ENCODE data around the gene MTUS2.

DNA sequence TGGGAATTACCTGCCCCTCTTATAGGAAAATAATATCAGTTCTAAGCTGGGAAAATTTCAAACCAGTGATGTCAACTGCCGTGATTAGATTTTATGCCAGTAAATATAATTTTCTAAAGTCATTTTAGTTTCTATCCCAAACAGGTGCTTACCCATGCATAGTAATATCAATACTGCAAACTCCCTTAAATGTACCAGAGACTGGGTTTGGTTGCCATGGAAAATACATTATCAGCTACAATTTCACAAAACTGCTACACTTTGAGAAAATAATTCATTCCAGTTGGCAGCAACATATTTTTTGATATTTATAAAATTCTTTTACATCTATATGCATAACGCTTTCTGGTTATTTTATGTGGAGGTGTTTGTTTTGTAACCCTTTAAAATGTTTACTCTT is 631.8 kb downstream of the MTUS2 start:
- TF ChIP-seq, protein P1, sequence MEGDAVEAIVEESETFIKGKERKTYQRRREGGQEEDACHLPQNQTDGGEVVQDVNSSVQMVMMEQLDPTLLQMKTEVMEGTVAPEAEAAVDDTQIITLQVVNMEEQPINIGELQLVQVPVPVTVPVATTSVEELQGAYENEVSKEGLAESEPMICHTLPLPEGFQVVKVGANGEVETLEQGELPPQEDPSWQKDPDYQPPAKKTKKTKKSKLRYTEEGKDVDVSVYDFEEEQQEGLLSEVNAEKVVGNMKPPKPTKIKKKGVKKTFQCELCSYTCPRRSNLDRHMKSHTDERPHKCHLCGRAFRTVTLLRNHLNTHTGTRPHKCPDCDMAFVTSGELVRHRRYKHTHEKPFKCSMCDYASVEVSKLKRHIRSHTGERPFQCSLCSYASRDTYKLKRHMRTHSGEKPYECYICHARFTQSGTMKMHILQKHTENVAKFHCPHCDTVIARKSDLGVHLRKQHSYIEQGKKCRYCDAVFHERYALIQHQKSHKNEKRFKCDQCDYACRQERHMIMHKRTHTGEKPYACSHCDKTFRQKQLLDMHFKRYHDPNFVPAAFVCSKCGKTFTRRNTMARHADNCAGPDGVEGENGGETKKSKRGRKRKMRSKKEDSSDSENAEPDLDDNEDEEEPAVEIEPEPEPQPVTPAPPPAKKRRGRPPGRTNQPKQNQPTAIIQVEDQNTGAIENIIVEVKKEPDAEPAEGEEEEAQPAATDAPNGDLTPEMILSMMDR (IDR thresholded peaks at IDR 0.05; ENCODE audit: low read depth, low read length, missing input control), result no peak
- TF ChIP-seq, protein P2, sequence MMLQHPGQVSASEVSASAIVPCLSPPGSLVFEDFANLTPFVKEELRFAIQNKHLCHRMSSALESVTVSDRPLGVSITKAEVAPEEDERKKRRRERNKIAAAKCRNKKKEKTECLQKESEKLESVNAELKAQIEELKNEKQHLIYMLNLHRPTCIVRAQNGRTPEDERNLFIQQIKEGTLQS (IDR thresholded peaks at IDR 0.05), result no peak
- no peak for TF ChIP-seq JUND (IDR thresholded peaks at IDR 0.05)
- TF ChIP-seq RAD21 (IDR thresholded peaks at IDR 0.05), result no peak
- TF ChIP-seq HNF4A (conservative IDR thresholded peaks at IDR 0.05), result no peak
- no peak for TF ChIP-seq NR2F2 (IDR thresholded peaks at IDR 0.05)
- no peak for TF ChIP-seq GABPA (IDR thresholded peaks at IDR 0.05 in 1 of 2, conservative IDR thresholded peaks at IDR 0.05 in 1 of 2)
- TF ChIP-seq, protein P3, sequence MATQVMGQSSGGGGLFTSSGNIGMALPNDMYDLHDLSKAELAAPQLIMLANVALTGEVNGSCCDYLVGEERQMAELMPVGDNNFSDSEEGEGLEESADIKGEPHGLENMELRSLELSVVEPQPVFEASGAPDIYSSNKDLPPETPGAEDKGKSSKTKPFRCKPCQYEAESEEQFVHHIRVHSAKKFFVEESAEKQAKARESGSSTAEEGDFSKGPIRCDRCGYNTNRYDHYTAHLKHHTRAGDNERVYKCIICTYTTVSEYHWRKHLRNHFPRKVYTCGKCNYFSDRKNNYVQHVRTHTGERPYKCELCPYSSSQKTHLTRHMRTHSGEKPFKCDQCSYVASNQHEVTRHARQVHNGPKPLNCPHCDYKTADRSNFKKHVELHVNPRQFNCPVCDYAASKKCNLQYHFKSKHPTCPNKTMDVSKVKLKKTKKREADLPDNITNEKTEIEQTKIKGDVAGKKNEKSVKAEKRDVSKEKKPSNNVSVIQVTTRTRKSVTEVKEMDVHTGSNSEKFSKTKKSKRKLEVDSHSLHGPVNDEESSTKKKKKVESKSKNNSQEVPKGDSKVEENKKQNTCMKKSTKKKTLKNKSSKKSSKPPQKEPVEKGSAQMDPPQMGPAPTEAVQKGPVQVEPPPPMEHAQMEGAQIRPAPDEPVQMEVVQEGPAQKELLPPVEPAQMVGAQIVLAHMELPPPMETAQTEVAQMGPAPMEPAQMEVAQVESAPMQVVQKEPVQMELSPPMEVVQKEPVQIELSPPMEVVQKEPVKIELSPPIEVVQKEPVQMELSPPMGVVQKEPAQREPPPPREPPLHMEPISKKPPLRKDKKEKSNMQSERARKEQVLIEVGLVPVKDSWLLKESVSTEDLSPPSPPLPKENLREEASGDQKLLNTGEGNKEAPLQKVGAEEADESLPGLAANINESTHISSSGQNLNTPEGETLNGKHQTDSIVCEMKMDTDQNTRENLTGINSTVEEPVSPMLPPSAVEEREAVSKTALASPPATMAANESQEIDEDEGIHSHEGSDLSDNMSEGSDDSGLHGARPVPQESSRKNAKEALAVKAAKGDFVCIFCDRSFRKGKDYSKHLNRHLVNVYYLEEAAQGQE (IDR thresholded peaks at IDR 0.05), result no peak
- TF ChIP-seq, protein P4, sequence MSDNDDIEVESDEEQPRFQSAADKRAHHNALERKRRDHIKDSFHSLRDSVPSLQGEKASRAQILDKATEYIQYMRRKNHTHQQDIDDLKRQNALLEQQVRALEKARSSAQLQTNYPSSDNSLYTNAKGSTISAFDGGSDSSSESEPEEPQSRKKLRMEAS (IDR thresholded peaks at IDR 0.05), result no peak
- TF ChIP-seq TAF1 (conservative IDR thresholded peaks at IDR 0.05), result no peak
- no peak for TF ChIP-seq YY1 (IDR thresholded peaks at IDR 0.05)
- TF ChIP-seq, protein P5, sequence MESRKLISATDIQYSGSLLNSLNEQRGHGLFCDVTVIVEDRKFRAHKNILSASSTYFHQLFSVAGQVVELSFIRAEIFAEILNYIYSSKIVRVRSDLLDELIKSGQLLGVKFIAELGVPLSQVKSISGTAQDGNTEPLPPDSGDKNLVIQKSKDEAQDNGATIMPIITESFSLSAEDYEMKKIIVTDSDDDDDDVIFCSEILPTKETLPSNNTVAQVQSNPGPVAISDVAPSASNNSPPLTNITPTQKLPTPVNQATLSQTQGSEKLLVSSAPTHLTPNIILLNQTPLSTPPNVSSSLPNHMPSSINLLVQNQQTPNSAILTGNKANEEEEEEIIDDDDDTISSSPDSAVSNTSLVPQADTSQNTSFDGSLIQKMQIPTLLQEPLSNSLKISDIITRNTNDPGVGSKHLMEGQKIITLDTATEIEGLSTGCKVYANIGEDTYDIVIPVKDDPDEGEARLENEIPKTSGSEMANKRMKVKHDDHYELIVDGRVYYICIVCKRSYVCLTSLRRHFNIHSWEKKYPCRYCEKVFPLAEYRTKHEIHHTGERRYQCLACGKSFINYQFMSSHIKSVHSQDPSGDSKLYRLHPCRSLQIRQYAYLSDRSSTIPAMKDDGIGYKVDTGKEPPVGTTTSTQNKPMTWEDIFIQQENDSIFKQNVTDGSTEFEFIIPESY (IDR thresholded peaks at IDR 0.05), result no peak
- no peak for TF ChIP-seq EGR1 (IDR thresholded peaks at IDR 0.05; ENCODE audit: low read depth in 2 of 2)
